Measurements from ENCODE around the gene RPS27. TPM values are rescaled to one million over a fixed set of nuclear protein-coding genes. Genes with fewer than 3 reads are reported as not detected.

Gene RPS27
- polyA plus RNA-seq, 2 donors = 5,298 to 9,661 TPM

Other genes with a start within 250 kb of the RPS27 start
- gene SLC27A3, start 215.4 kb upstream of the RPS27 start, polyA plus RNA-seq = 10 to 100 TPM; 18.6 to 30.9 TPM
- 1 to 10 TPM; 3.2 to 4.4 TPM for gene GATAD2B, start 67.8 kb upstream of the RPS27 start, polyA plus RNA-seq
- 10 to 100 TPM; 14.7 to 31.6 TPM for gene DENND4B, start 44.0 kb upstream of the RPS27 start, polyA plus RNA-seq
- 10 to 100 TPM; 17.0 to 36.8 TPM for gene CRTC2, start 32.1 kb upstream of the RPS27 start, polyA plus RNA-seq
- 10 to 100 TPM; 29.0 to 51.2 TPM for gene SLC39A1, start 27.2 kb upstream of the RPS27 start, polyA plus RNA-seq
- 10 to 100 TPM in 1 of 2 donors, 1 to 10 TPM in 1; 9.4 to 10.0 TPM for gene CREB3L4, start 22.9 kb upstream of the RPS27 start, polyA plus RNA-seq
- 100 to 1,000 TPM in 1 of 2 donors, 10 to 100 TPM in 1; 79.1 to 134 TPM for gene JTB, start 13.1 kb upstream of the RPS27 start, polyA plus RNA-seq
- 10 to 100 TPM; 83.2 to 89.5 TPM for gene RAB13, start 4.4 kb upstream of the RPS27 start, polyA plus RNA-seq
- under 1 TPM in 1 of 2 donors, not detected in 1; 0.02 TPM for gene NUP210L, start 164.3 kb downstream of the RPS27 start, polyA plus RNA-seq
- 100 to 1,000 TPM in 1 of 2 donors, 10 to 100 TPM in 1; 88.1 to 178 TPM for gene TPM3, start 201.3 kb downstream of the RPS27 start, polyA plus RNA-seq
- gene CFAP141, start 215.6 kb downstream of the RPS27 start, polyA plus RNA-seq = not detected
- gene UBAP2L, start 230.2 kb downstream of the RPS27 start, polyA plus RNA-seq = 10 to 100 TPM; 50.9 to 52.7 TPM